GM10266 (cell line): ENCODE measurements around the gene DIO3.

Source experiments
- DNase-seq: peaks from one replicate; pipeline ENCODE4 v3.0.0; 2012; ENCODE audit errors: extremely low spot score
- CTCF ChIP-seq: IDR thresholded peaks from 2 replicates; pipeline ENCODE4 v1.5.1; 2012; ENCODE audit warnings: mild to moderate bottlenecking, low read depth; ENCODE audit not compliant: control insufficient read depth, insufficient read depth; ENCODE audit errors: missing control alignments

Gene DIO3

GRCh38 chr14:101594511-101595148, 33.3 kb downstream of the DIO3 start:
- DNase-seq, result no peak
- no peak for TF ChIP-seq CTCF

GRCh38 chr14:101595349-101595748, 34.1 kb downstream of the DIO3 start:
- DNase-seq, result no peak
- TF ChIP-seq CTCF, result no peak

GRCh38 chr14:101595887-101596721, 34.8 kb downstream of the DIO3 start:
- no peak for DNase-seq
- no peak for TF ChIP-seq CTCF

GRCh38 chr14:101596742-101597141, 35.4 kb downstream of the DIO3 start:
- no peak for TF ChIP-seq CTCF

GRCh38 chr14:101598159-101598558, 36.9 kb downstream of the DIO3 start:
- no peak for TF ChIP-seq CTCF
- no peak for DNase-seq

More at GRCh38 chr14:101596742-101597141, 35.4 kb downstream of the DIO3 start:
- no peak for DNase-seq

- no peak for TF ChIP-seq CTCF
- no peak for DNase-seq
Observed at GRCh38 chr14:101598571-101599233, 37.4 kb downstream of the DIO3 start.
